ENCODE data around the gene DENND5A.
A peak's percentile ranks its signal among the peaks of the same experiment; 100 is the strongest.
"Not testable (repeated sequence)": the region's sequence is repeated elsewhere in the genome, so short reads cannot be mapped to it uniquely, and the experiment has no call there.

DENND5A gene

DNA sequence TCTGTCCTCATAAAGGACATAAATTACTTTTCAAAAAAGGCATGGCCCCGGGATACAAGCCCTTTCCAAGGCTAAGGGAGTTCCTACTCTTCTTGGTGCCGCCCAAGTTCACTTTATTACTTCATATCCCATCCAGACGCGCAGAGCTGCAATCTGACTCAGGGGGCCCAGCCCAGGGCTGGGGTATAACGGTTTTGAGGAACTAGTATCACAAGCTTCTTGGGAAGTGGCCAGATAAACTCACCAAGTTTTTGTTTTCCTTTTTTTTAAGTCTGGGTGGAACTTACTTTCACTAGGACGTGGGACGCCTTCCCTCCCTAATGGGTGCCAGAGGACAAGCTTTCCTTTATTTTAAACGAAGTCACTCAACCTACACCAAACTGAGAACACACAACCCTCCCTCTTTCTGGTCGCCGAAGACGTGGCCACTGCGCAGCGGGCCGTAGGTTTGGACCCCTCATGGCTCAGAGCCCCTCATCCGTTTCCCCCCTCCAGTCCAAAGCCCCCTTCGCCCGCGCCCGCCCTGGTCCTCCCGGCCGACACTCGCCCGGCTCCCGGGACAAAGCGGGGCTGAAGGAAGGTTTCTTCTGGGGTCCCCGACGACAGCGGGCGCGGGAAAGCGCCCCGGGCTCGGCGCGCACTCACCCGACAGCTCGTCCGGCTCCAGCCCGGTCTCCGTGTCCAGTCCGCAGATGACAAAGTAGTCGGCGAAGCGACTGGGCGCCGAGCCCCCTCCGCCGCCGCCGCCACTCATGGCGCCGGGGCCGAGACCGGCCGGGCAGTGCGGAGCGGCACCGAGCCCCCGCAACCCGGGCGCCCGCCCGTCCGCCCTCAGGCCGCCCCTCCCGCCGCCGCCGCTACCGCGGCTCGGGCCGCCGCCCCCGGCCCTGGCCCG is 587 bp downstream of the DENND5A start:
- peak; percentile 12 to 78 for DNase-seq

GRCh38 chr11:9263840-9264315 is 1.3 kb downstream of the DENND5A start:
- DNase-seq, result peak; percentile 38 to 64

DNA sequence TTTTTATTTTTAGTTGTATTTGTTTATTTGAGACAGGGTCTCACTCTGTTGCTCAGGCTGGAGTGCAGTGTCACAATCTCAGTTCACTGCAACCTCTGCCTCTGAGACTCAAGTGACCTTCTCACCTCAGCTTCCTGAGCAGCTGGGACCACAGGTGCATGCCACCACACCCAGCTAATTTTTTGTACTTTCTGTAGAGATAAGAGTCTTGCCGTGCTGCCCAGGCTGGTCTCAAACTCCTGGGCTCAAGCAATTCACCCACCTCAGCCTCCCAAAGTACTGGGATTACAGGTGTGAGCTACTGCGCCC is 4.4 kb downstream of the DENND5A start:
- peak in 1 of 2 donors; percentile 17 for DNase-seq

DNA sequence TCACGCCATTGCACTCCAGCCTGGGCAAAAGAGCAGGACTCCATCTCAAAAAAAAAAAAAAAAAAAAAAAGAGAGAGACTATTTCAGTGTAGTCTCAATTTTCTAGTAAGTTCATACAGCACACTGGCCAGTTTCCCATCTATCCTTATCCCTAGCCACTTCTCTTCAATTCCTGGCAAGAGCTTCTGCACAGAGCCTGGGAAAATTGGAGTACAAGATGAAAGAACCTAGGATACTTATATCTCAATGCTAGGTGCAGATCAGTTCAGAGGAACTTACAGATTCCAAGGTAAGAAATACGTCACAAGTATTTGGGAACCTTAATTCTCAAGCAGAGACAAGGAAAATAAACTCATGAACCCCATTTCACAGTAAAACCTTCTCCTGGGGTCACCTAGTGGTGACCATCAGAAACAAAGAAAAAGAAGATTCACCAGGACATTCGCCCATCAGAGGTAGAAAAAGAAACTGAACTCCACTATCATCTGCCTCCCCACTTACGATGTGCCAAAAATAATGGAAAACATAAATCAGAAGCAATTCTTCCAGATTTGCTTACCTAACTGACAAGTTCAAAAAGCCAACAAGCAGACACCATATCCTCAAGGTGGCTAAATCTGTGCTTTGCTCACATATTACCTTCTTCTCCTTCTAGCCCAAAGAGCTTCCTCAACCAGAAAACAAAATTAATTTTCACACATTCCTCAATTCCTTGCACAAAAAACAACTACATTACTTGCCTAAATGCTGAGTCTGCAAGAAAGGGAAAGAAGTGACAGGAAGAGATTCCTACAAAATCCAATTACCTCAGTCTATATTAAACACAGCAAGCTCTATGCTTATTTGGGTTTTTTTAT is 4.9 kb downstream of the DENND5A start:
- DNase-seq, result no peak

DNA sequence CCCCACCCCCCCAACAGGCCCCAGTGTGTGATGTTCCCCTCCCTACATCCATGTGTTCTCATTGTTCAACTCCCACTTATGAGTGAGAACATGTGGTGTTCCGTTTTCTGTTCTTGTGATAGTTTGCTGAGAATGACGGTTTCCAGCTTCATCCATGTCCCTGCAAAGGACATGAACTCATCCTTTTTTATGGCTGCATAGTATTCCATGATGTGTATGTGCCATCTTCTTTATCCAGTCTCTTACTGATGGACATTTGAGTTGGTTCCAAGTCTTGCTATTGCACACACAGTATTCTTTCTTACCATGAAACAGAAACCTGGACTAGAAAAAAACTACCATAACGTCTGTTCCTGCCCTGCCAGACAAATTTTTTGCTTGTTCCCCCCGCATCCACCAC is 6.9 kb downstream of the DENND5A start:
- DNase-seq, result not testable (repeated sequence)

- no peak for DNase-seq
Measured at GRCh38 chr11:9254416-9254815, 10.7 kb downstream of the DENND5A start.

- DNase-seq, result no peak
Measured at GRCh38 chr11:9253086-9253485, 12.1 kb downstream of the DENND5A start.

DNA sequence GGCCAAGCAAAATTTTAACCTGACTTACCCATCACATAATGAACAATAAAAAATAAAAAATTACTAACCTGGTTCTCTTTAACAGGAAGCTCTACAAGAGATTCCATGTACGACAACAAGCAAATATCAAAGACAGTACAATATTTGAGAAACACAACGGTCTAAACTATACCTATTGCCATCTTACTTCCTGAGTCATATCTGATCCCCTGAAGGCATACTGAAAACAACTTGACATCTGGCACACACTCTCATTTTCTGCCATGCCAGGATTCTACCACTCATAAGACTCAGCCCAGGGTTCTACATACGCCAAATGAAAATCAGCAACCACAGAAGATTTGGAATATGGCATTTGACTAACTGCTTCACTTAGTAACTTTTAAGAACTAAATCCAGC is 13.8 kb downstream of the DENND5A start:
- DNase-seq, result peak in 1 of 2 donors; percentile 11

GRCh38 chr11:9250139-9250582 is 15.0 kb downstream of the DENND5A start:
- DNase-seq, result peak; percentile 37 to 60

GRCh38 chr11:9249252-9249651 is 15.9 kb downstream of the DENND5A start:
- no peak for DNase-seq

GRCh38 chr11:9247863-9248262 is 17.3 kb downstream of the DENND5A start:
- no peak for DNase-seq

DNA sequence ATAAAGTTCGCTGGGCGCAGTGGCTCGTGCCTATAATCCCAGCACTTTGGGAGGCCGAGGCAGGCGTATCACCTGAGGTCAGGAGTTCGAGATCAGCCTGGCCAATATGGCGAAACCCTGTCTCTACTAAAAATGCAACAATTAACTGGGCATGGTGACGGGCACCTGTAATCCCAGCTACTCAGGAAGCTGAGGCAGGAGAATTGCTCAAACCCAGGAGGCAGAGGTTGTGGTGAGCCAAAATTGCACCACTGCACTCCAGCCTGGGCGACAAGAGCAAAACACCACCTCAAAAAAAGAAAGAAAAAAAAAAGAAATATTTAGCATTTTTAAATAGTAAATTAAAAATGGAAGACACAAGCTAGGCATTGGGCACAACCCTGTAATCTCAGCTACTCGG is 28.9 kb downstream of the DENND5A start:
- not testable (repeated sequence) for DNase-seq

DNA sequence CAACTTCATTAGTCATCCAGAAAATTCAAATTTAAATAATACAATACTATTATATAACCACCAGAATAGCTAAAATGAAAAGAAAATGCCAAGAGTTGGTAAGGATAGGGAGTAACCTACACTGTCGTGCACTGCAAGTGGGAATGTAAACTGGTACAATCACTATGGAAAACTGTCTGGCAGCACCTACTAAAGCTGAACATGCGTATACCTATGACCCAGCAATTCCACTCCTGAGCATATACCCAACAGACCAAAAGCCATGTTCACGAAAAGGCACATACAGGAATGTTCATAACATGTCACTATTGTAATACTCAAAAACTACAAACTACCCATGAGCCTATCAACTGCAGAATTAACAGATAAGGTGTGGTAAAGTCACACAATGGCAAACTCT is 32.7 kb downstream of the DENND5A start:
- DNase-seq, result no peak

DNA sequence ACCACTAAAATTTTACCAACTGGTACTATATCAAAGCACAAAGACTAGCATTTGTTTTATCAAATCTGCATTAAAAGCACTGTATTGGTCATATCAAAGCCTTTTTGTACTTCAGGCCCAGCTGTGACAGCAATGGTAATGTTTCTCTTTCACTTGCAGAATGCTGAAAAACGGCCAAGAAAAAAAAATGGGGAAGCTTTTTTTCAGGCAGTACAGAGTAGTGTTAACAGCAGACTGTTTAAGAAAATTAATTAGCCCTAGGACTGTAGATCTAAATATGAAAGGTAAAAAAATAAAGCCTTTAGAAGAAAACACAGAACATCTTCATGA is 33.3 kb downstream of the DENND5A start:
- DNase-seq, result peak in 1 of 2 donors; percentile 16

- DNase-seq, result no peak
Measured at GRCh38 chr11:9230296-9230695, 34.9 kb downstream of the DENND5A start.

DNA sequence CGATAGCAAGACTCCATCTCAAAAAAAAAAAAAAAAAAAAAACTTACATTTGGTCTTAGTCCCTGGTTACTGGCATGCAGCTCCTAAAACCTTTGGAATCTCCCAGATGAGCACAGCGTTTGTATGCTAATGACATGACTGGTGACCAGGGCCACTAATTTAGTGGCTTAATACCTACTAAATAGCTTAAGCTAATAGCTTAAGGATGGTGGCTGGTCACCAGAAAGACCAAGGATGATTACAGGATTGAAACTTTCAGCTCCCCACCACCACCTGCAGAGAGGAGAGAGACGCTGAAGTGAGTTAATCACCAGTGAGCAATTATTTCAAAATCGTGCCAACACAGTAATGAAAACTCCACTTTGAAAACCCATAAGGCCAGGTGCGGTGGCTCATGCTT is 37.1 kb downstream of the DENND5A start:
- DNase-seq, result no peak

DNA sequence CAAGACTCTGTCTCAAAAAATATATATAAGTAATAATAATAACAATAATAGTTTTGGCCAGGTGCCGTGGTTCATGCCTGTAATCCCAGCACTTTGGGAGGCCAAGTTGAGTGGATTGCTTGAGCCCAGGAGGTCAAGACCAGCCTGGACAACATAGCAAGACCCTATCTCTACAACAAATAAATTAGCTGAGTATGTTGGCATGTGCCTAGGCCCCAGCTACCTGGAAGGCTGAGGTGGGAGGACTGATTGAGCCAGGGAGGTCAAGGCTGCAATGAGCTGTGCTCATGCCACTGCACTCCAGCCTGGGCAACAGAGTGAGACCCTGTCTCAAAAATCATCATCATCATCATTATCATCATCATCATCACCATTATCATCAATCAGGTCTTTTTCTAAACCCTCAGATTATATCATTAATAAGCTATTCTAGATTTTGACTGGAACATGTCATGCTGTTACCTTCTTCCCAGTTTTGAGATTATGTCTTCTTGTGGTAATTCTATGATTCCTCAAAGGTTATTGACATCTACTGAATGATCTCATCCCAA is 39.3 kb downstream of the DENND5A start:
- no peak for DNase-seq

DNA sequence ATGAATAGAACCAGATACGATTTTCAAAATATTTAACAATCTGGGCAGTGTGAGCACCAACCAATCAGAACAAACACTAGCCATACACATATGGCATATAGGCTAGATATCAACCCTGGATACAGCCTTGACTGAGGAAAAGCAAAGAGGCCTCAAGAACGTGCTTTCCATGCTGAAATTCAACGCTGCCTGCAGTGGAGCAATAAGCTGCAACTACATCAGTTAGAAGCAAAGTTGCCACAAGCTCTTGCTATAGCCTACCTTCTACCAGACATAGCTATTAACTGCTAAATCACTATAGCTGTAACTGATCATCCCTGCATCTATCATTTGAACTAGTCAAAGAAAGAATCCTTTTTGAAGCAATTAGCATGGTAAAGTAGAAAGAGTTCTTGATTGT is 42.5 kb downstream of the DENND5A start:
- no peak for DNase-seq

DNA sequence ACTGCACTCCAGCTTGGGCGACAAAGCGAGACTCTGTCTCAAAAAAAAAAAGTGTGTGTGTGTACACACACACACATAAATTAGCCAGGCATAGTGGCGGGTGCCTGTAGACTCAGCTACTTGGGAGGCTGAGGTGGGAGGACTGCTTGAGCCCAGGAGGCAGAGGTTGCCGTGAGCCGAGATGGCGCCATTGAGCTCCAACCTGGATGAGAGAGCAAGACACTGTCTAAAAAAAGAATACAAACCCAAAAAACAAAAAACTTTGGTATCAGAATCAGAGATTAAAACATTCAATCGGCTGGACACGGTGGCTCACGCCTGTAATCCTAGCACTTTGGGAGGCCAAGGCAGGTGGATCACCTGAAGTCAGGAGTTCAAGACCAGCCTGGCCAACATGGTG is 44.3 kb downstream of the DENND5A start:
- DNase-seq, result not testable (repeated sequence)

DNA sequence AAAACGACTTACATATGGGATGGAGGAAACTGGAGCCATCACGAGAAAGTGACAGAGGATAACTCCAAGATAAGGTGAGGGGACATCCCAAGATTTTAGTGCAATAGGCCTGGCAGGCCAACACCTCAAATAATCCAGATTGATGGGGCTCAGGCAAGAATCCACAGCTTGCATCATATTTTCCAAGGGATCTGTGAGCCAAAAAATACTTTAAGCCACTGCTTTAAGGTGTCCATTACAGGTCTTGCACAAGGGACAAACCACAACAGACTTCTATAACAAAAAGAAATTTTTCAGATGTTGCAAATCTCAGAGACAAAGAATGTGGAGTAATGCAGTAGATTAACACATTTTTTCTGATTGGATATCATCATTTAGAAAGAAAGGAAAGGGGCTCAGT is 45.6 kb downstream of the DENND5A start:
- DNase-seq, result no peak

DNA sequence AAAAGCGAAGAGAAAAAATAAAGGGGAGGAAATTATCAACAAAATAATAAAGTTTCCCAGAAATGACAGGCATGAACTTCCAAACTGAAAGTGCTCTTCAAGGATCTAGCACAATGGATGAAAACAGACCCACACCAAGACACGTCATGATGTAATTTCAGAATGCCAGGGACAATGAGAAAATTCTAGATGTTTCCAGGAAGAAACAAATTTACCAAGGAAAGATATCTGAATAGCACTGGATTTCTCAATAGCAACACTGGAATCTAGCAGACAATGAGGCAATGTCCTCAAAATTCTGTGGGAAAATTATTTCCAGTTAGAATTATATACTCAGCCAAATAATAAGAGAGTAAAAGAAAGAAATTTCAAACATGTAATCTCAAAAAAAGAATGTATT is 46.0 kb downstream of the DENND5A start:
- DNase-seq, result no peak

DNA sequence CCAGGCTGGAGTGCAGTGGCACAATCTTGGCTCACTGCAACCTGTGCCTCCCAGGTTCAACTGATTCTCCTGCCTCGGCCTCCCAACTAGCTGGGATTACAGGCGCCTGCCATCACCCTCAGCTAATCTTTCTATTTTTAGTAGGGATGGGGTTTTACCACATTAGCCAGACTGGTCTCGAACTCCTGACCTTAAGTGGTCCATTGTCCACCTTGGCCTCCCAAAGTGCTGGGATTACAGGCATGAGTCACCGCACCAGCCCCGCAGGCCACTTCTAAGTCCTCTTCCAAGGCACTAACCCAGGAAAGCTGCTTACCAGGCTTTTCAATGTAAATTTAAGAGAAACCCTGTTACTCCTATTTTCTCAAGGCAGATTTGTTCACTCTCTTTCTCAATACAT is 50.4 kb downstream of the DENND5A start:
- no peak for DNase-seq

- no peak for DNase-seq
Measured at GRCh38 chr11:9211322-9211721, 53.8 kb downstream of the DENND5A start.

- peak in 1 of 2 donors; percentile 5 for DNase-seq
Measured at GRCh38 chr11:9210922-9211320, 54.2 kb downstream of the DENND5A start.

All from CD4-positive, alpha-beta T cell treated with Interferon alpha-2 for 1 hour (primary cell).